HCT116 (cell line): ENCODE results near the gene CAPN3.

Source experiments
- CTCF ChIP-seq, 3 experiments: fragments of 200-600 bp in 1 of 3; sonication (generic) in 1 of 3; IDR thresholded peaks in 2 of 3; conservative IDR thresholded peaks in 1 of 3; 2 replicates each; pipeline ENCODE4 v1.5.1; 2012 to 2017; ENCODE audit warnings: low read depth in 2 of 3, low read length in 2 of 3, antibody characterized with exemption in 1 of 3, borderline replicate concordance in 1 of 3, control low read depth in 1 of 3, mild to moderate bottlenecking in 1 of 3, mixed read lengths in 1 of 3, mixed run types in 1 of 3, moderate library complexity in 1 of 3; ENCODE audit not compliant: insufficient read depth in 1 of 3
- EZH2 ChIP-seq: fragments of 200-600 bp; sonication (generic); IDR thresholded peaks from 2 replicates; pipeline ENCODE4 v1.6.1; 2017; ENCODE audit warnings: antibody characterized with exemption, mixed run types
- FOSL1 ChIP-seq: IDR thresholded peaks from 2 replicates; pipeline ENCODE4 v1.6.1; 2012; ENCODE audit warnings: low read depth
- SIN3A ChIP-seq: IDR thresholded peaks from 2 replicates; pipeline ENCODE4 v1.6.1; 2012; ENCODE audit warnings: low read depth
- TCF7L2 ChIP-seq: IDR thresholded peaks from 2 replicates; pipeline ENCODE4 v1.7.0; 2011; ENCODE audit warnings: borderline replicate concordance, inconsistent platforms; ENCODE audit not compliant: insufficient read depth, insufficient read length; ENCODE audit errors: extremely low read depth
- YY1 ChIP-seq: IDR thresholded peaks from 2 replicates; pipeline ENCODE4 v1.6.1; 2011; ENCODE audit warnings: low read length, low read depth, moderate library complexity, mild to moderate bottlenecking; ENCODE audit not compliant: insufficient replicate concordance; ENCODE audit errors: extremely low read depth

GRCh38 chr15:42314818-42315217 lies 44.5 kb upstream of the CAPN3 start:
- no peak for TF ChIP-seq EZH2
- TF ChIP-seq CTCF (IDR thresholded peaks at IDR 0.05 in 2 of 3, conservative IDR thresholded peaks at IDR 0.05 in 1 of 3; ENCODE audit: borderline replicate concordance in 1 of 3, insufficient read depth in 1 of 3, low read depth in 2 of 3, low read length in 2 of 3): no peak
- no peak for TF ChIP-seq SIN3A
- TF ChIP-seq YY1: no peak
- no peak for TF ChIP-seq FOSL1
- no peak for TF ChIP-seq TCF7L2
